Thymus (tissue), 11 donors: Measurements from ENCODE around the gene ARL5C. TPM values are rescaled to one million over a fixed set of nuclear protein-coding genes. Genes with fewer than 3 reads are reported as not detected.
A peak's percentile ranks its signal among the peaks of the same experiment; 100 is the strongest.

Experiments
- DNase-seq, 9 donors: peaks; one replicate each; pipeline ENCODE4 v3.0.0-alpha.2; 2013; ENCODE audit warnings: low spot score in 9 of 9, low read depth in 6 of 9, missing footprints in 1 of 9
- H3K27ac ChIP-seq, 2 donors: one replicate each; pipeline ENCODE4 v1.5.1; 2013; ENCODE audit warnings: control low read depth in 1 of 2, low read depth in 1 of 2, low read length in 1 of 2, mild to moderate bottlenecking in 1 of 2, moderate library complexity in 1 of 2
- H3K27me3 ChIP-seq, 2 donors: one replicate each; pipeline ENCODE4 v1.5.1; 2013; ENCODE audit warnings: low read length in 1 of 2; ENCODE audit not compliant: control insufficient read depth in 2 of 2, insufficient read depth in 1 of 2
- H3K36me3 ChIP-seq, 2 donors: one replicate each; pipeline ENCODE4 v1.5.1; 2013; ENCODE audit warnings: low read length in 1 of 2, mild to moderate bottlenecking in 1 of 2, moderate library complexity in 1 of 2; ENCODE audit not compliant: control insufficient read depth in 2 of 2, insufficient read depth in 2 of 2
- H3K4me1 ChIP-seq, 2 donors: one replicate each; pipeline ENCODE4 v1.5.1; 2013; ENCODE audit warnings: low read length in 2 of 2; ENCODE audit not compliant: control insufficient read depth in 2 of 2, insufficient read depth in 2 of 2
- H3K4me3 ChIP-seq, 2 donors: one replicate each; pipeline ENCODE4 v1.5.1; 2013; ENCODE audit warnings: low read length in 2 of 2, control low read depth in 1 of 2, mild to moderate bottlenecking in 1 of 2
- H3K9me3 ChIP-seq, 2 donors: one replicate each; pipeline ENCODE4 v1.5.1; 2013; ENCODE audit warnings: low read length in 1 of 2, mild to moderate bottlenecking in 1 of 2; ENCODE audit not compliant: control insufficient read depth in 2 of 2, insufficient read depth in 1 of 2
- WGBS: extraction: QIAGEN DNeasy Blood & Tissue Kit; methylation state at CpG from one replicate; pipeline ENCODE4 v1.1.7; 2013; 5-methylcytosine and 5-hydroxymethylcytosine counted together
- polyA plus RNA-seq: library from polyadenylated mRNA; stranded (reverse); fragments of 200-250 nt; gene quantifications from one replicate; pipeline ENCODE4 v1.2.3, GENCODE V29; 2013
- total RNA-seq: library from RNA; stranded (reverse); fragments of 120-200 nt; gene quantifications from one replicate; pipeline ENCODE4 v1.2.4, GENCODE V29; 2013
- donor health status: healthy.

Gene ARL5C
- total and polyA plus RNA-seq, 2 donors: 3.7 to 6.3 TPM

DNA sequence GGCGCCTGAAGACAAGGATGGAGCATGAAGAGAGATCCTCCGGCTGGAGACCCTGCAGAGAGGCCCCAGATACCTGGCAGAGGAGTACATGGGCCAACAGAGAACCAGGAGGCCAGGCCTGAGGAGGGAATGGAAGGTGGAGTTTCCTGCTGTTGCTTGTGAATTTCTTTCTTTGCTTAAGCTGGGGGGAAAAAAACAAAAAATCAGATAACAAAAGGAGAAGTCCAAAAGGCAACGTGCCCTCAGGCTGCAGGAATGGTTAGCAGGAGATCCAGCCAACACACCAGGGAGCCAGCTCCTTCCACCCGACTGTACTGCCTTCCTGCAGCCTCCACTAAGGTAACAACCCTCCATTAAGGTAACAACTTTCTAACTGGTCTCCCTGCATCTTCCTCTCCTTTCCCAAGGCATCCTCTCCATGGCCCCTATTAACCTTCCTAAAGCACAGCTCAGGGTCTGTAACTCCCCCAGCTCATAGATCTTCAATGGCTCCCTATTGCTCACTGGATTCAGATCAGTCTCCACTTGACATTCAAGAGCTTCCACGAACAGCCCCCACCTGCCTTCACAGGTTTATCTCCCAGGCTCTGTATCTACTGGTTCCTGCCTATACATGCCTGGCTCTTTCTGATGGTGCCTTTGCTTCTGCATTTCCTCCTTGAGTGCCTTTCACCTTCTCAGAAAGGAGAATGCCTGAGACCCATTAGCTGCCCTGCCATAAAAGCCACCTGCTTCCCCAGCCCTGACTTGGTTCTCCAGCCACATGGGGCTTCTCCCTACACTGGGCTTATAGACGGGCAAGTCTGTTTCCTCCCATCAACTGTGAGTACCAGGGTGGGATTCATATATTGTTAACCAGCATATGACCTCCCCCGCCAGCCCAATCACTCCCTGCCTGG lies 725 bp upstream of the ARL5C start:
- H3K27ac ChIP-seq: peak overlapping the region; percentile 92 to 94
- peaks cover 14 to 90% of the 10 kb centered on the region in 2 donors for H3K4me1 ChIP-seq
- DNase-seq: peak in 3 of 9 donors; percentile 16 to 67 (median 33)
- 32% methylated on average over 7 of the region's 7 CpGs for WGBS
- H3K27me3 ChIP-seq: peaks cover 0 to 5% of the 10 kb centered on the region in 2 donors
- peaks cover 0 to 4% of the 10 kb centered on the region in 2 donors for H3K36me3 ChIP-seq
- peaks cover 0 to 5% of the 10 kb centered on the region in 2 donors for H3K9me3 ChIP-seq
- peak overlapping the region; percentile 62 to 79 for H3K4me3 ChIP-seq

DNA sequence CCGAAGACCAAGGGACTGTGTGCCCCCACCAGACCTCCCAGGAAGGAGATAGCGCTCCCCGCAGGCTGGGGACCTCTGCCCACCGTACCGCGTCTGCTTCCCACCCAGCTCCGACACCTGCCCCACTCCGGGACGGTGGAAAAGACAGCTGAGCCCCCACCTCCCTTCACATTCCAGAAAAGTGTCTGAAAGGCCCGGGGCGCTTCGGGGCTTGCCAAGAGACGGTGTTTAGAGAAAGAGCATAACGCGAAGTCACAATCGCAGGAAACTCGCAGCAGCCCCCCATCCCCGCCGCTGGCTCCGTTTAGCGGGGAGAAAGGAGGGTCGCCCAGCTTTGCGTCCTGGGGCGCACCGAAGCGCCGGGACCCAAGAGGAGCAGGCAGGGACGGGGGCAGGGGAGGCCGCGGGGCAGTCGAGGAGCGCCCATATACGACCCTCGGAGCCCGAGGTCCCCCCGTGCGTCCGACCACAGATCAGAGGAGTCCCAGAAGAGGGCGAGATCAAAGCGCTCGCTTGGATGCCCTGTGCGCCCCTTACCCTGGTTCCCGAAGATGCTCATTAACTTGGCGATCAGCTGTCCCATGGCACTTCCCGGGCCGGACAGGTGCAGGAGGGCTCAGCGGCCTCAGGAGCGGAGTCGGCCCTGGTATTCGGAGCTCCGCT lies 652 bp downstream of the ARL5C start:
- Histone ChIP-seq H3K4me1 (peaks cover 14 to 90% of the 10 kb centered on the region in 2 donors), H3K9me3 (peaks cover 0 to 5% of the 10 kb centered on the region in 2 donors), H3K27me3 (peaks cover 0 to 5% of the 10 kb centered on the region in 2 donors), H3K27ac (peak overlapping the region; percentile 92 to 94), H3K36me3 (peaks cover 3 to 11% of the 10 kb centered on the region in 2 donors), H3K4me3 (peak overlapping the region; percentile 62 to 79)
- 9% methylated on average over 51 of the region's 51 CpGs for WGBS
- no peak for DNase-seq

DNA sequence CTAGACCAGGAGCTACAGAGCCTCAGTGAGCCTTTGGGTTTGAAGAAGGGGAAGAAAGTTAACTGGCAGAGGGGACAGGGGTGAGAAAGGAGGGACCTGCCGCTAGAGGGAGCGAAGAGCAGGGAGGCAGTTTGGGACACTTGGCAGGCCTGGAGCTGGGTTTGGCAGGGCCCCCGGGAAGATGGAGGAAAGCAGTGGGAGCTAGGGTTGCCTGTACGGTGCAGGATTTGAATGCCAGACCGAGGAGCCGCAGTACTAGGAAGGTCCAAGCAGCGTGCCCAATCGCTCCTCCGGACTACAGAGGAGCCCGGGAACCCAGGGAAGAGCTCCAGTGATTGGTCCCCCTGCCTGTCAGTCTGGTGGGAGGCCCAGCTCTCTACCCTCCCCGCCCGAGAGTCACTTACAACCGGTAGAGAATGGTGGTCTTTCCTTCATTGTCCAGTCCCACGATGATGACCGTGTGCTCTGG lies 1.3 kb downstream of the ARL5C start:
- peak in 8 of 9 donors; percentile 75 to 97 (median 90) for DNase-seq
- Histone ChIP-seq H3K4me3 (peak overlapping the region; percentile 62 to 79), H3K4me1 (peaks cover 14 to 86% of the 10 kb centered on the region in 2 donors), H3K27ac (peak overlapping the region; percentile 92 to 94), H3K9me3 (peaks cover 0 to 5% of the 10 kb centered on the region in 2 donors), H3K36me3 (peaks cover 8 to 14% of the 10 kb centered on the region in 2 donors), H3K27me3 (peaks cover 0 to 5% of the 10 kb centered on the region in 2 donors)
- under 1% methylated on average over 15 of the region's 15 CpGs for WGBS

DNA sequence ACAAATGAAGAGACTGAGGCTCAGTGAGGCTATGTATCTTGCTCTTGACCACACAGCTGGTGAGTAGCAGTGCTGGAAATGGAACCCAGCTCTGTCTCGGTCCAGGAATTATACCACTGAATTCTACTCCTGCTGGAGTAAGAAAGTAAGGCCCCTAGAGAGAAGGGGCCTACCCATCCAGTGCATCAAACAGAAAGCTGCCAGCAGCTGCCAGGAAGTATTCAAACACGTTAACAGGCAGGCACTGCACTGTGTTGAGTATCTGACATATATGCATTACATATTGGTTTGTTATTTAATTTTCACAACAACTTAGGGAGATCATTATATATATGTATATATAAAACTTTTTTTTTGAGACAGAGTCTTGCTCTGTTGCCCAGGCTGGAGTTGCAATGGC lies 4.0 kb downstream of the ARL5C start:
- DNase-seq: peak in 3 of 9 donors; percentile 24 to 80 (median 59)
- 36% methylated on average over 2 of the region's 2 CpGs for WGBS
- peak overlapping the region; percentile 19 to 95 for H3K27ac ChIP-seq

DNA sequence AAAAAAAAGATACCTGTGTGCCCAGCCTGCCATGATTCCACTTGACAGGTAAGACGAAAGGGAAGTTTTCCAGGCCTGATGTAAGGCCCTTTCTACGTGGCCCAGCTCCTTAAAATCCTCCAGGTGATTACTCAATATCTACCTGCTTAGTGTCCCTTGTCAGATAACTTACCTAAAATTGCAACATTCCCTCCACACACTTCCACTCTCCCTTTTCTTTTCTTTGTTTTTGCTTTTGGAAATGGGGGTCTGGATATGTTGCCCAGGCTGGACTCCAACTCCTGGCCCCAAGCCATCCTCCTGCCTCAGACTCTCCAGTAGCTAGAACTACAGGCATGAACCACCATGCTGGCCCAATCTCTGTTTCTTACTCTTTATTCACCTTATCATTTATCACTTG lies 7.3 kb downstream of the ARL5C start:
- H3K4me1 ChIP-seq: peaks cover 13 to 46% of the 10 kb centered on the region in 2 donors
- H3K9me3 ChIP-seq: no peaks in the 10 kb centered on the region
- H3K27ac ChIP-seq: no peak overlapping the region
- WGBS: 98% methylated on average over 2 of the region's 2 CpGs
- peaks cover 23 to 30% of the 10 kb centered on the region in 2 donors for H3K36me3 ChIP-seq
- no peak for DNase-seq
- no peak overlapping the region for H3K4me3 ChIP-seq
- no peaks in the 10 kb centered on the region for H3K27me3 ChIP-seq

More for the DNA sequence above, 4.0 kb downstream of the ARL5C start:
- Histone ChIP-seq H3K4me1 (peaks cover 13 to 61% of the 10 kb centered on the region in 2 donors), H3K36me3 (peaks cover 16 to 18% of the 10 kb centered on the region in 2 donors), H3K4me3 (no peak overlapping the region), H3K9me3 (no peaks in the 10 kb centered on the region), H3K27me3 (peaks cover 0 to 5% of the 10 kb centered on the region in 2 donors)

DNA sequence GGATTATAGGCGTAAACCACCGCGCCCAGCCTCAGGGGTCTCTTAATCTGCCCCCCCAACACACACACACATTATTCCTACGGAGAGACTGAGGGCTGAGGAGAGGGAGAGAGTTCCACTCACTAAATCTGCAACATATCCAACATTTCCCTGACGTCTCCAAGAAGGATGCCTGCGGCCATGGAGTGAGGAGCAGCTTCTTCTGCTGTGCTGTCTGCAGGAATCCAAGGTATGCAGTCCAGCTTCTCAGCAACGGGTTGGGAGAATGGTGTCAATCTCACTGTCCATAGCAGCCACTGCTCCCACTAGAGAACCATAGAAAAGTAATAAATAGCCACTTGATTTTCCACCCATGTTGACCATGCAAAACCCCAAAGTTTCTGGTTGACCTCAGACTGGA lies 9.5 kb downstream of the ARL5C start:
- H3K4me1 ChIP-seq: peaks cover 13 to 45% of the 10 kb centered on the region in 2 donors
- 96% methylated on average over 7 of the region's 7 CpGs for WGBS
- no peak overlapping the region for H3K27ac ChIP-seq
- DNase-seq: no peak
- peaks cover 0 to 7% of the 10 kb centered on the region in 2 donors for H3K9me3 ChIP-seq
- H3K27me3 ChIP-seq: peaks cover 0 to 7% of the 10 kb centered on the region in 2 donors
- no peak overlapping the region for H3K4me3 ChIP-seq
- H3K36me3 ChIP-seq: peaks cover 19 to 30% of the 10 kb centered on the region in 2 donors

DNA sequence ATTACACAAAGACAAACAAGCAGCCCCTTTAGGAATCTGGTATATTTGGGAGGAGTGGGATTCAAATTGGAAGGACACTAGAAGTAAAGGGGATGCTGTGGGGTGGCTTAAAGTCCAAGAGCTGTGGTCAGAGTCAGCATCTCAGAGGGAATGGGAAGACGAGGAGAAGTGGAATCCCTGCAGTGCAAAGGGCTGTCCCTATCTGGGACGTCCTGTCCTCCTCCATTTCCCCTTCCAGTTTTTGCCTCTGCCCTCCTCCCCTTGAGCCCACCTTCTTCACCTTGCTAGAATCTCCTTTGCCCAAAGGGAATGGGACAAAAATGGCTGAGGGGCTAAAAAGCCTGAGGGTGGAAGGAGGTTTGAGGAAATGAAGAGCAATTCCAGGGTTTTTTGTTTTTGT lies 10.3 kb downstream of the ARL5C start:
- DNase-seq: no peak
- peaks cover 16 to 30% of the 10 kb centered on the region in 2 donors for H3K36me3 ChIP-seq

DNA sequence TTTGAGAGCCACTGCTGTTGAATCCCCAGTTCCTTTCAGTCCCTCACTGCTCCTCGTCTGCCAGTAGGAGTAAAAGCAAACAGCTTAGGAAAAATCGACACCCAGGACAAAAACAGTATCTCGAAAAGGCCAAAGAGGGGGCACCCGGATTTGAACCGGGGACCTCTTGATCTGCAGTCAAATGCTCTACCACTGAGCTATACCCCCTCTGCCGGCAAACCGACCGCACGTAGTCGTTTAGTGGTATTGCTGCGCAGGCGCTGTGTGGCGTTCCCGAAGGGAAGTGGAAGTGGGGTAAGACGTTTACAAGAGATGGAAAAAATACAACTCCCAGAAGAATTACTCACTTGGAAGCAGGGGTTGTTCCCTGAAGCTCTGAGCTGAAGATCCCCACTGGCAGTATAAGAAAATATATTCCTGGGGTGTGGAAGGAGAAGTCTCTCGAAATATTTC lies 12.3 kb downstream of the ARL5C start:
- Histone ChIP-seq H3K9me3 (peaks cover 0 to 7% of the 10 kb centered on the region in 2 donors), H3K27ac (peak overlapping the region; percentile 94), H3K4me1 (peaks cover 17 to 48% of the 10 kb centered on the region in 2 donors), H3K4me3 (peak overlapping the region; percentile 71 to 89), H3K36me3 (peaks cover 7 to 15% of the 10 kb centered on the region in 2 donors), H3K27me3 (peaks cover 0 to 34% of the 10 kb centered on the region in 2 donors)
- DNase-seq: peak in 7 of 9 donors; percentile 77 to 95 (median 86)
- under 1% methylated on average over 16 of the region's 16 CpGs for WGBS

More for the DNA sequence above, 10.3 kb downstream of the ARL5C start:
- H3K4me3 ChIP-seq: no peak overlapping the region
- H3K27ac ChIP-seq: no peak overlapping the region
- H3K27me3 ChIP-seq: peaks cover 0 to 14% of the 10 kb centered on the region in 2 donors
- peaks cover 10 to 42% of the 10 kb centered on the region in 2 donors for H3K4me1 ChIP-seq
- H3K9me3 ChIP-seq: peaks cover 0 to 7% of the 10 kb centered on the region in 2 donors
- WGBS: 89% methylated on average over 2 of the region's 2 CpGs
